A549 (cell line): ENCODE measurements around the gene KHDC3L. TPM values are rescaled to one million over a fixed set of nuclear protein-coding genes. Genes with fewer than 3 reads are reported as not detected.
"Not testable (repeated sequence)": the region's sequence is repeated elsewhere in the genome, so short reads cannot be mapped to it uniquely, and the experiment has no call there.

Experiments used
- ATAC-seq, 2 experiments: fragments of 200-7000 bp in 1 of 2; fragments of >200 bp in 1 of 2; cut with Nextera tagmentation in 1 of 2; cut with Tn5 transposase in 1 of 2; 3 replicates each; pipeline versions ENCODE4 v1.8.0 to v1.9.1; 2018 to 2020; ENCODE audit warnings: mild to moderate bottlenecking in 1 of 2, moderate library complexity in 1 of 2
- CTCF ChIA-PET: fragments of 300-600 bp; sonication (Branson Sonifier 250); formaldehyde crosslinking; extraction: SDS; loops from one replicate; lab custom pipeline; 2021; ENCODE audit warnings: antibody characterized with exemption, inconsistent platforms; lab: Yijun Ruan, JAX
- POLR2A ChIA-PET: fragments of 350-600 bp; formaldehyde crosslinking; extraction: SDS; loops from one replicate; lab custom pipeline; 2021; ENCODE audit warnings: antibody characterized with exemption, inconsistent platforms; lab: Yijun Ruan, JAX
- DNase-seq, 2 experiments: peaks; one replicate each; pipeline versions ENCODE4 v3.0.0 to v3.0.0-alpha.2; 2011 to 2016; ENCODE audit warnings: low read depth in 1 of 2, low spot score in 1 of 2
- FAIRE-seq: peaks from 2 replicates; lab custom pipeline; 2011; peaks lifted over from hg19 to GRCh38; lab: Jason Lieb, UNC
- H3K27ac ChIP-seq, 2 experiments: fragments of >200 bp; sonication (Bioruptor Twin); formaldehyde crosslinking; 3 replicates each; pipeline ENCODE4 v1.5.1; 2016 to 2017
- H3K4me1 ChIP-seq: fragments of >200 bp; sonication (Bioruptor Twin); formaldehyde crosslinking; 3 replicates; pipeline ENCODE4 v1.6.1; 2016
- H3K4me2 ChIP-seq: fragments of >200 bp; sonication (Bioruptor Twin); formaldehyde crosslinking; 3 replicates; pipeline ENCODE4 v1.6.1; 2016
- H3K4me3 ChIP-seq: fragments of >200 bp; sonication (Bioruptor Twin); formaldehyde crosslinking; 3 replicates; pipeline ENCODE4 v1.5.1; 2016
- H3K9me3 ChIP-seq: fragments of >200 bp; sonication (Bioruptor Twin); formaldehyde crosslinking; 3 replicates; pipeline ENCODE4 v1.6.1; 2016
- BCL3 ChIP-seq: fragments of >200 bp; sonication (Bioruptor Twin); formaldehyde crosslinking; IDR thresholded peaks from 3 replicates; pipeline ENCODE4 v1.6.1; 2016
- CBX8 ChIP-seq: fragments of 200-600 bp; sonication (generic); IDR thresholded peaks from 2 replicates; pipeline ENCODE4 v1.6.1; 2016
- CEBPB ChIP-seq, 2 experiments: fragments of >200 bp in 1 of 2; sonication (Bioruptor Twin) in 1 of 2; formaldehyde crosslinking in 1 of 2; IDR thresholded peaks; 2 replicates each; pipeline ENCODE4 v1.6.1; 2012 to 2016
- E2F6 ChIP-seq: IDR thresholded peaks from 2 replicates; pipeline ENCODE4 v1.6.1; 2012; ENCODE audit warnings: low read depth, borderline replicate concordance
- EHF ChIP-seq: fragments of 250-450 bp; sonication (Bioruptor Pico); IDR thresholded peaks from 2 replicates; pipeline ENCODE4 v1.5.0; 2020; ENCODE audit warnings: mild to moderate bottlenecking
- EP300 ChIP-seq, 2 experiments: fragments of >200 bp; sonication (Bioruptor Twin); formaldehyde crosslinking; IDR thresholded peaks; 2 replicates in 1 of 2; 3 replicates in 1 of 2; pipeline ENCODE4 v1.6.1; 2016 to 2017
- ESRRA ChIP-seq: fragments of 150-350 bp; IDR thresholded peaks from 2 replicates; pipeline ENCODE4 v1.6.1; 2014; ENCODE audit warnings: mild to moderate bottlenecking, low read length, borderline replicate concordance
- FOSL2 ChIP-seq, 2 experiments: fragments of 450-650 bp in 1 of 2; fragments of >200 bp in 1 of 2; sonication (Bioruptor Twin) in 1 of 2; formaldehyde crosslinking; IDR thresholded peaks; 2 replicates each; pipeline versions ENCODE4 v1.5.0 to v1.6.1; 2016 to 2020; ENCODE audit warnings: mild to moderate bottlenecking in 1 of 2, moderate library complexity in 1 of 2
- FOXS1 ChIP-seq: fragments of 250-450 bp; sonication (Bioruptor Pico); IDR thresholded peaks from 2 replicates; pipeline ENCODE4 v1.5.0; 2020; ENCODE audit warnings: mild to moderate bottlenecking, moderate library complexity
- GATA3 ChIP-seq: IDR thresholded peaks from 2 replicates; pipeline ENCODE4 v1.6.1; 2012; ENCODE audit warnings: borderline replicate concordance
- HDAC2 ChIP-seq: fragments of 200-600 bp; sonication (generic); IDR thresholded peaks from 2 replicates; pipeline ENCODE4 v1.6.1; 2016
- HMGXB4 ChIP-seq: fragments of 250-450 bp; sonication (Bioruptor Pico); IDR thresholded peaks from 2 replicates; pipeline ENCODE4 v1.5.0; 2021; ENCODE audit warnings: mild to moderate bottlenecking, moderate library complexity, borderline replicate concordance
- HOXB13 ChIP-seq: fragments of 250-450 bp; sonication (Bioruptor Pico); IDR thresholded peaks from 2 replicates; pipeline ENCODE4 v1.5.0; 2020; ENCODE audit warnings: low read depth, mild to moderate bottlenecking, moderate library complexity
- HOXB5 ChIP-seq: fragments of 250-450 bp; sonication (Bioruptor Pico); IDR thresholded peaks from 2 replicates; pipeline ENCODE4 v1.5.0; 2020; ENCODE audit warnings: mild to moderate bottlenecking, moderate library complexity
- JUNB ChIP-seq: fragments of >200 bp; sonication (Bioruptor Twin); formaldehyde crosslinking; IDR thresholded peaks from 2 replicates; pipeline ENCODE4 v1.6.1; 2016
- KDM5A ChIP-seq: fragments of 200-600 bp; sonication (generic); IDR thresholded peaks from 2 replicates; pipeline ENCODE4 v1.6.1; 2016; ENCODE audit warnings: antibody characterized with exemption, mild to moderate bottlenecking
- MAZ ChIP-seq: fragments of 150-350 bp; IDR thresholded peaks from 2 replicates; pipeline ENCODE4 v1.6.1; 2014; ENCODE audit warnings: antibody characterized with exemption, low read depth, low read length, borderline replicate concordance
- NFE2L2 ChIP-seq: fragments of 150-350 bp; conservative IDR thresholded peaks from 2 replicates; pipeline ENCODE4 v1.6.1; 2014; ENCODE audit warnings: low read length
- PHF8 ChIP-seq: fragments of 200-600 bp; sonication (generic); IDR thresholded peaks from 2 replicates; pipeline ENCODE4 v1.6.1; 2016; ENCODE audit warnings: low read depth, mild to moderate bottlenecking, antibody characterized with exemption, moderate library complexity, borderline replicate concordance
- POLR2AphosphoS2 ChIP-seq: conservative IDR thresholded peaks from 2 replicates; pipeline ENCODE4 v1.6.1; 2012; ENCODE audit warnings: low read length, improper control_type of control experiment, inconsistent platforms
- RARB ChIP-seq: fragments of 250-450 bp; sonication (Bioruptor Pico); IDR thresholded peaks from 2 replicates; pipeline ENCODE4 v1.8.0; 2021; ENCODE audit warnings: mild to moderate bottlenecking, moderate library complexity
- RCOR1 ChIP-seq: fragments of 150-350 bp; IDR thresholded peaks from 2 replicates; pipeline ENCODE4 v1.6.1; 2014; ENCODE audit warnings: antibody characterized with exemption, low read length, low read depth
- RNF2 ChIP-seq: fragments of 200-600 bp; sonication (generic); IDR thresholded peaks from 2 replicates; pipeline ENCODE4 v1.6.1; 2016; ENCODE audit warnings: low read depth, mild to moderate bottlenecking, antibody characterized with exemption, moderate library complexity, borderline replicate concordance
- TP53 ChIP-seq: fragments of 250-450 bp; sonication (Bioruptor Pico); IDR thresholded peaks from 2 replicates; pipeline ENCODE4 v1.5.0; 2021; ENCODE audit warnings: mild to moderate bottlenecking, moderate library complexity
- ZFP36 ChIP-seq: fragments of 450-650 bp; IDR thresholded peaks from 2 replicates; pipeline ENCODE4 v1.6.1; 2014; ENCODE audit warnings: borderline replicate concordance; ENCODE audit not compliant: partially characterized antibody
- ZNF302 ChIP-seq: fragments of 250-450 bp; sonication (Bioruptor Pico); IDR thresholded peaks from 2 replicates; pipeline ENCODE4 v1.9.0; 2021; ENCODE audit warnings: inconsistent platforms, mild to moderate bottlenecking, moderate library complexity
- WGBS: methylation state at CpG from one replicate; pipeline ENCODE4 v1.1.6; 2017; ENCODE audit errors: missing lambda C conversion rate; 5-methylcytosine and 5-hydroxymethylcytosine counted together
- polyA plus RNA-seq, 4 experiments: library from polyadenylated mRNA; depleted of rRNA in 3 of 4; stranded (reverse); fragments of >200 nt; fragmentation: RNase III in 1 of 4; extraction: RNeasy Plus Mini Kit Qiagen cat#74134 plus additional on column Dnase treatment in 1 of 4; gene quantifications; 2 replicates in 3 of 4; 3 replicates in 1 of 4; pipeline ENCODE4 v1.2.3, GENCODE V29; 2011 to 2017

KHDC3L gene
- polyA plus RNA-seq, 2 of the 4 experiments (the other 2 are of a cell fraction), result not detected

DNA sequence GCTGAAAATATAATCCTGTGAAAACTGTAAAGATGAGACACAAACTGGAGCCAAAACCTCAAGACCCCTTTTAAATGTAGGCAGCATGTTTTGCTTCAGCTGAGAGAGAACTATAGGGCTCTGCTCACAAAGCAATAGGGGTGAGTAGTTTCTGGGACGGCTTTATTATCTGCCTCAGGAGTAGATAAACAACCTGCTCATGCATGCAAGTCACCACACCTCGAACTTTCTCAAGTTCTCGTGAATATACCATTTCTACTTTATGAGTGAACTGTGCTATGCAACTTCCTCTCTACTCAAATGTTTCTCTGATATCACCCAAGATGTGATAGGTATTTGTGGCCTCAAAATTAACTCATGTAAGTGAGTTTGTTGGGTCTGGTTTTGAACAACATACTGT is 14.8 kb downstream of the KHDC3L start:
- H3K27ac ChIP-seq, result no peak overlapping the region
- no peak overlapping the region for H3K4me2 ChIP-seq
- TF ChIP-seq EP300 (IDR thresholded peaks at IDR 0.05), result no peak
- TF ChIP-seq HMGXB4, result no peak
- no peak for TF ChIP-seq POLR2AphosphoS2
- no peak for TF ChIP-seq ZFP36
- TF ChIP-seq EHF (CRISPR knock-in tag), result no peak
- no peak for TF ChIP-seq ZNF302 (CRISPR knock-in tag)
- TF ChIP-seq HOXB5, result no peak
- no peak for TF ChIP-seq ESRRA
- TF ChIP-seq HDAC2, result no peak
- no peak for TF ChIP-seq CEBPB (IDR thresholded peaks at IDR 0.05)
- no peak for TF ChIP-seq E2F6
- TF ChIP-seq RCOR1, result no peak
- no peak for TF ChIP-seq PHF8
- no peaks in the 10 kb centered on the region for H3K9me3 ChIP-seq
- peaks cover 8% of the 10 kb centered on the region; the same call in 2 of the 3 replicates for H3K4me1 ChIP-seq
- no peak for DNase-seq
- 60% methylated on average over 3 of the region's 3 CpGs for WGBS
- FAIRE-seq, result no peak
- CTCF ChIA-PET, result interaction anchor here (1.3 kb wide), 1 partner anchor 12 kb away, joined by 3 read pairs; no protein-coding TSS in a partner anchor
- no peak for ATAC-seq
- POLR2A ChIA-PET, result no interaction called here
- no peak overlapping the region for H3K4me3 ChIP-seq

GRCh38 chr6:73381531-73381930 is 19.1 kb downstream of the KHDC3L start:
- FAIRE-seq, H3K4me3 ChIP-seq, H3K9me3 ChIP-seq, POLR2A ChIA-PET, ATAC-seq, CTCF ChIA-PET, H3K27ac ChIP-seq, H3K4me1 ChIP-seq, H3K4me2 ChIP-seq, DNase-seq: not testable (repeated sequence)
- WGBS, result 91% methylated on average over 10 of the region's 10 CpGs

DNA sequence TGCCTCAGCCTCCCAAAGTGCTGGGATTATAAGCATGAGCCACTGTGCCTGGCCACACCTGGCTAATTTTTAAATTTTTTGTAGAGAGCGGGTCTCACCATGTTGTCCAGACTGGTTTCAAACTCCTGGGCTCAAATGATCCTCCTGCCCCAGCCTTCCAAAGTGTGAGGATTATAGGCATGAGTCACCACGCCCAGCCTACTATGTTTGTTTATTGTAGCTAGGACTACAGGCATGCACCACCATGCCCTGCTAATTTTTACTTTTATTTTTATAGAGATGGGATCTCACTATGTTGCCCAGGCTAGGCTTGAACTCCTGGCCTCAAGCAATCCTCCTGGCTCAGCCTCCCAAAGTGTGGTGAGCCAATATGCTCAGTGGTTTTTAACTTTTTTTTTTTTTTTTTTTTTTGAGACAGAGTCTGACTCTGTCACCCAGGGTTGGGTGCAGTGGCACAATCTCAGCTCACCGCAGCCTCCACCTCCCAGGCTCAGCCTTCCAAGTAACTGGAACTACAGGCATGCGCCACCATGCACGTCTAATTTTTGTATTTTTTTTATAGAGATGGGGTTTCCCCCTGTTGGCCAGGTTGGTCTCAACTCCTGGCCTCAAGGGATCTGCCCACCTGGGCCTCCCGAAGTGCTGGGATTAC is 20.1 kb downstream of the KHDC3L start:
- Histone ChIP-seq H3K4me2 (no peak overlapping the region), H3K4me3 (no peak overlapping the region), H3K9me3 (no peaks in the 10 kb centered on the region), H3K4me1 (no peaks in the 10 kb centered on the region), H3K27ac (no peak overlapping the region)
- TF ChIP-seq FOSL2 (IDR thresholded peaks at IDR 0.05), result no peak
- TF ChIP-seq FOSL2 (CRISPR knock-in tag; IDR thresholded peaks at IDR 0.05), result peak; percentile 28; the same call in 1 of the 2 replicates
- TF ChIP-seq E2F6, result no peak
- DNase-seq (no peak), ATAC-seq (peak; percentile 47 to 66; a peak in 4 of 6 replicates), FAIRE-seq (no peak)
- CTCF ChIA-PET, result no interaction called here
- 60% methylated on average over 6 of the region's 6 CpGs for WGBS
- POLR2A ChIA-PET, result interaction anchor here (0.6 kb wide), 1 partner anchor 700 kb away, joined by 3 read pairs; no protein-coding TSS in a partner anchor

DNA sequence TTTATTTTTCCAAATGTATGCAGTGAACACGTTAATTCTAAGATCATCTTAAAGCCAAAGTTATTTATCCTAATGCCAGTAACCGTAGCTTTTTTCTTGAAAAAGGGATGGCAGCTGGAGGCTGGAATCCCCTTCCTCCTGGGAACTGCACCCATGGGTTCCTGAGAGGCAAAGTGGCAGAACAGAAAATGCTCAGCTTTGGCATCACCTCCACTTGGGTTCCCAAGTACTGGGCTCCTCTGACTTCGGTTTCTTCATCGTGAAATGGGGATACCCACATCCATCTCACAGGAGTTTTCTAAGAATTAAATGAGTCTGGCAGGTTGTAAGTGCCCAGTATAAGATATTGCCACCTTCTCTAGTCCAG is 26.0 kb downstream of the KHDC3L start:
- Histone ChIP-seq H3K4me3 (peak overlapping the region; percentile 59), H3K9me3 (no peaks in the 10 kb centered on the region), H3K27ac (peak overlapping the region; percentile 79 to 96), H3K4me2 (peak overlapping the region; percentile 92), H3K4me1 (0 out of 3 replicates have a peak, but pooled peaks cover 3% of the 10 kb centered on the region)
- POLR2A ChIA-PET, result interaction anchor here (1.2 to 1.4 kb wide), 3 partner anchors 63 to 264 kb away, joined by 3 to 8 read pairs (median 6); partner anchors contain the start of gene MTO1
- peak; percentile 74 to 75 for ATAC-seq
- FAIRE-seq, result no peak
- 23% methylated on average over 4 of the region's 4 CpGs for WGBS
- CTCF ChIA-PET, result interaction anchor here (0.7 to 2.2 kb wide), 20 partner anchors 10 to 977 kb away, joined by 3 to 16 read pairs (median 5); no protein-coding TSS in a partner anchor
- DNase-seq, result peak in 1 of 2 experiments; percentile 17
- TF ChIP-seq BCL3 (no peak), GATA3 (no peak), PHF8 (no peak), CBX8 (no peak), TP53 (CRISPR knock-in tag) (no peak), KDM5A (no peak), RARB (CRISPR knock-in tag) (no peak), HOXB13 (CRISPR knock-in tag) (no peak), MAZ (no peak), JUNB (no peak), FOSL2 (IDR thresholded peaks at IDR 0.05) (no peak), FOSL2 (CRISPR knock-in tag; IDR thresholded peaks at IDR 0.05) (no peak), HOXB5 (no peak), RCOR1 (no peak), NFE2L2 (no peak), RNF2 (no peak), FOXS1 (CRISPR knock-in tag) (no peak)
